Neural cell (in vitro differentiated cells): ENCODE measurements around the gene BMERB1. TPM values are rescaled to one million over a fixed set of nuclear protein-coding genes. Genes with fewer than 3 reads are reported as not detected.

ENCODE experiments used
- H2AFZ ChIP-seq: fragments of 200-600, 300-800 bp; sonication (generic), shearing (Covaris generic); 2 replicates; pipeline ENCODE4 v1.6.0; 2014; ENCODE audit warnings: low read depth, mild to moderate bottlenecking, antibody characterized with exemption, low read length, moderate library complexity
- H3F3A ChIP-seq: fragments of 200-600 bp; shearing (Covaris generic); 2 replicates; pipeline ENCODE4 v1.6.1; 2016; ENCODE audit warnings: mild to moderate bottlenecking, moderate library complexity, mixed read lengths, antibody characterized with exemption, low read length; ENCODE audit not compliant: insufficient read depth, poor library complexity, severe bottlenecking
- H3K27ac ChIP-seq: fragments of 200-600, 300-800 bp; sonication (generic), shearing (Covaris generic); 2 replicates; pipeline ENCODE4 v1.5.1; 2014; ENCODE audit warnings: mild to moderate bottlenecking, low read length, moderate library complexity
- H3K27me3 ChIP-seq: fragments of 300-800, 200-600 bp; sonication (generic), shearing (Covaris generic); 2 replicates; pipeline ENCODE4 v1.6.0; 2014; ENCODE audit warnings: mild to moderate bottlenecking, low read depth, low read length, moderate library complexity; ENCODE audit not compliant: insufficient read depth
- H3K36me3 ChIP-seq: fragments of 300-800, 200-600 bp; sonication (generic), shearing (Covaris generic); 2 replicates; pipeline ENCODE4 v1.5.1; 2014; ENCODE audit warnings: mild to moderate bottlenecking, antibody characterized with exemption, low read length, moderate library complexity; ENCODE audit not compliant: insufficient read depth
- H3K4me2 ChIP-seq: fragments of 300-800, 200-600 bp; sonication (generic), shearing (Covaris generic); 2 replicates; pipeline ENCODE4 v1.6.0; 2014; ENCODE audit warnings: mild to moderate bottlenecking, low read length
- H3K4me3 ChIP-seq: fragments of 300-800, 200-600 bp; sonication (generic), shearing (Covaris generic); 2 replicates; pipeline ENCODE4 v1.5.1; 2014; ENCODE audit warnings: mild to moderate bottlenecking, low read length, moderate library complexity
- H3K79me2 ChIP-seq: fragments of 200-600 bp; shearing (Covaris generic); replicated peaks from 2 replicates; pipeline ENCODE4 v1.6.0; 2014; ENCODE audit warnings: mild to moderate bottlenecking, low read length, moderate library complexity; ENCODE audit not compliant: insufficient read depth
- H3K9ac ChIP-seq: fragments of 300-800, 200-600 bp; sonication (generic), shearing (Covaris generic); 2 replicates; pipeline ENCODE4 v1.6.1; 2016; ENCODE audit warnings: mild to moderate bottlenecking, low read length, mixed read lengths
- H3K9me2 ChIP-seq: fragments of 200-600 bp; shearing (Covaris generic); 2 replicates; pipeline ENCODE4 v1.6.1; 2016; ENCODE audit warnings: mild to moderate bottlenecking, low read length, mixed read lengths; ENCODE audit not compliant: insufficient read depth
- H3K9me3 ChIP-seq: fragments of 200-600, 300-800 bp; sonication (generic), shearing (Covaris generic); 2 replicates; pipeline ENCODE4 v1.6.1; 2016; ENCODE audit warnings: mild to moderate bottlenecking, mixed run types, low read length, moderate library complexity, mixed read lengths
- H4K20me1 ChIP-seq: fragments of 200-600 bp; shearing (Covaris generic); 2 replicates; pipeline ENCODE4 v1.6.1; 2016; ENCODE audit warnings: mild to moderate bottlenecking, mixed run types; ENCODE audit not compliant: insufficient read depth
- CTCF ChIP-seq: fragments of 450-650 bp; IDR thresholded peaks from 2 replicates; pipeline ENCODE4 v1.5.1; 2014; ENCODE audit warnings: antibody characterized with exemption, mild to moderate bottlenecking, moderate library complexity; ENCODE audit not compliant: poor library complexity, severe bottlenecking
- EP300 ChIP-seq: fragments of 450-650 bp; conservative IDR thresholded peaks from 2 replicates; pipeline ENCODE4 v1.6.1; 2014; ENCODE audit warnings: antibody characterized with exemption, mild to moderate bottlenecking, moderate library complexity; ENCODE audit not compliant: poor library complexity, severe bottlenecking
- EZH2 ChIP-seq: fragments of 200-600, 300-800 bp; shearing (Covaris generic), sonication (generic); IDR thresholded peaks from 2 replicates; pipeline ENCODE4 v1.6.1; 2014; ENCODE audit warnings: antibody characterized with exemption, low read length, borderline replicate concordance, mild to moderate bottlenecking; ENCODE audit not compliant: insufficient read depth, poor library complexity, severe bottlenecking
- MXI1 ChIP-seq: fragments of 450-650 bp; conservative IDR thresholded peaks from 2 replicates; pipeline ENCODE4 v1.6.1; 2014; ENCODE audit warnings: antibody characterized with exemption, mild to moderate bottlenecking; ENCODE audit not compliant: poor library complexity, severe bottlenecking
- POLR2AphosphoS5 ChIP-seq: IDR thresholded peaks from 2 replicates; pipeline ENCODE4 v1.6.1; 2012
- RAD21 ChIP-seq: fragments of 450-650 bp; conservative IDR thresholded peaks from 2 replicates; pipeline ENCODE4 v1.6.1; 2014; ENCODE audit warnings: antibody characterized with exemption, mild to moderate bottlenecking, moderate library complexity
- SMC3 ChIP-seq: fragments of 450-650 bp; conservative IDR thresholded peaks from 2 replicates; pipeline ENCODE4 v1.6.1; 2014; ENCODE audit warnings: antibody characterized with exemption, mild to moderate bottlenecking, moderate library complexity; ENCODE audit not compliant: poor library complexity
- TAF1 ChIP-seq: IDR thresholded peaks from 2 replicates; pipeline ENCODE4 v1.6.1; 2012; ENCODE audit warnings: low read depth
- polyA plus RNA-seq: library from polyadenylated mRNA; depleted of rRNA; stranded (reverse); fragments of >200 nt; gene quantifications from 2 replicates; pipeline ENCODE4 v1.2.3, GENCODE V29; 2014
- TF ChIP-seq, protein P1 (sequence below): IDR thresholded peaks from 2 replicates; pipeline ENCODE4 v1.6.1; 2012; ENCODE audit warnings: borderline replicate concordance

BMERB1 gene
- polyA plus RNA-seq, 1 donor from 2014 or later: 149 TPM

GRCh38 chr16:15434079-15434424 lies 336 bp upstream of the BMERB1 start:
- Histone ChIP-seq H3K4me2 (peak overlapping the region; percentile 98), H3K9me3 (no peaks in the 10 kb centered on the region), H4K20me1 (no peaks in the 10 kb centered on the region), H3K79me2 (peaks cover 26% of the 10 kb centered on the region), H3K27me3 (no peaks in the 10 kb centered on the region), H2AFZ (peak overlapping the region; percentile 99), H3K9me2 (no peaks in the 10 kb centered on the region), H3K27ac (peak overlapping the region; percentile 93), H3K4me3 (peak overlapping the region; percentile 88), H3K36me3 (no peaks in the 10 kb centered on the region), H3K9ac (peak overlapping the region; percentile 92), H3F3A (no peaks in the 10 kb centered on the region)
- TF ChIP-seq, protein P1, sequence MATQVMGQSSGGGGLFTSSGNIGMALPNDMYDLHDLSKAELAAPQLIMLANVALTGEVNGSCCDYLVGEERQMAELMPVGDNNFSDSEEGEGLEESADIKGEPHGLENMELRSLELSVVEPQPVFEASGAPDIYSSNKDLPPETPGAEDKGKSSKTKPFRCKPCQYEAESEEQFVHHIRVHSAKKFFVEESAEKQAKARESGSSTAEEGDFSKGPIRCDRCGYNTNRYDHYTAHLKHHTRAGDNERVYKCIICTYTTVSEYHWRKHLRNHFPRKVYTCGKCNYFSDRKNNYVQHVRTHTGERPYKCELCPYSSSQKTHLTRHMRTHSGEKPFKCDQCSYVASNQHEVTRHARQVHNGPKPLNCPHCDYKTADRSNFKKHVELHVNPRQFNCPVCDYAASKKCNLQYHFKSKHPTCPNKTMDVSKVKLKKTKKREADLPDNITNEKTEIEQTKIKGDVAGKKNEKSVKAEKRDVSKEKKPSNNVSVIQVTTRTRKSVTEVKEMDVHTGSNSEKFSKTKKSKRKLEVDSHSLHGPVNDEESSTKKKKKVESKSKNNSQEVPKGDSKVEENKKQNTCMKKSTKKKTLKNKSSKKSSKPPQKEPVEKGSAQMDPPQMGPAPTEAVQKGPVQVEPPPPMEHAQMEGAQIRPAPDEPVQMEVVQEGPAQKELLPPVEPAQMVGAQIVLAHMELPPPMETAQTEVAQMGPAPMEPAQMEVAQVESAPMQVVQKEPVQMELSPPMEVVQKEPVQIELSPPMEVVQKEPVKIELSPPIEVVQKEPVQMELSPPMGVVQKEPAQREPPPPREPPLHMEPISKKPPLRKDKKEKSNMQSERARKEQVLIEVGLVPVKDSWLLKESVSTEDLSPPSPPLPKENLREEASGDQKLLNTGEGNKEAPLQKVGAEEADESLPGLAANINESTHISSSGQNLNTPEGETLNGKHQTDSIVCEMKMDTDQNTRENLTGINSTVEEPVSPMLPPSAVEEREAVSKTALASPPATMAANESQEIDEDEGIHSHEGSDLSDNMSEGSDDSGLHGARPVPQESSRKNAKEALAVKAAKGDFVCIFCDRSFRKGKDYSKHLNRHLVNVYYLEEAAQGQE: no peak
- TF ChIP-seq SMC3 (no peak), MXI1 (no peak), POLR2AphosphoS5 (no peak), EP300 (no peak), RAD21 (no peak), TAF1 (no peak), EZH2 (no peak), CTCF (no peak)

DNA sequence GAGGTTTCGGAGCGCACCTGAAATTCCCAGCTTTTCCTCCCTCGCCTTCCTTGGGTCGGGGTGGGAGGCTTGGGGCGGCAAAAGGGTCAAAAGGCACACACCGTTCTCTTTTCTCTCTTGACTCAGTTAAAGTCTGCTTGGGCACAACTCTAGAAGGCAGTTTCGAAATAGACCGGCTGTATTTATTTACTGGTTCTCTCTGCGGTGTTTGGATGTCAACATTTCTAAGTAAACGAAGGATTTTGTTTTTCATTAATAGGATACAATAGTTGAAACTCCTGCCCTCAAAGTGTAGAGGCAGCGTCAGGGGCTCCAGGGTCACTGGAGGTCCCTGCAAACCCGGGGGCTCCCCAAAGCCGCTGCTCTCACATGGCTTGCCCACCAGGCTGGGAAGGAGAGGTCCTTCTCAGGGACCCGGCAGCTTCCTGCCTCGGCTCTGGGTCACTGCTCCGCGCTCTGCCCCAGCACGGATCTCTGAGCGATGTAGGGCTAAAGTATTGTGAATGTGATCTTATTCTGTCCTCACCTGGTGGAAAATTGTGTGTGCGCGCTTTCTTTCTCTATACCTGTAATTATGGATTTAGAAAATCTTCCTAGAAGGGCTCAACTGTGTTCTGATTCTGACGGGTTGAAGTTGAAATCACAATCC lies 952 bp downstream of the BMERB1 start:
- H3F3A ChIP-seq: no peaks in the 10 kb centered on the region
- H3K9me2 ChIP-seq: no peaks in the 10 kb centered on the region
- peak overlapping the region; percentile 88 for H3K4me3 ChIP-seq
- H3K79me2 ChIP-seq: peaks cover 27% of the 10 kb centered on the region
- peak overlapping the region; percentile 93 for H3K27ac ChIP-seq
- no peak overlapping the region for H2AFZ ChIP-seq
- peak overlapping the region; percentile 72 for H3K4me2 ChIP-seq
- H3K9me3 ChIP-seq: no peaks in the 10 kb centered on the region
- TF ChIP-seq CTCF (peak; percentile 42), POLR2AphosphoS5 (no peak), RAD21 (peak; percentile 47), TAF1 (peak; percentile 21), SMC3 (no peak), MXI1 (peak; percentile 19)
- TF ChIP-seq, protein P1: no peak
- H3K27me3 ChIP-seq: no peaks in the 10 kb centered on the region
- H4K20me1 ChIP-seq: no peaks in the 10 kb centered on the region
- peak overlapping the region; percentile 92 for H3K9ac ChIP-seq
- no peaks in the 10 kb centered on the region for H3K36me3 ChIP-seq
